GM19467 (cell line): ENCODE measurements around the gene IL17B.

Experiments
- ATAC-seq: cut with Tn5 transposase; IDR thresholded peaks from one replicate; pipeline ENCODE4 v1.9.1; 2021; ENCODE audit warnings: mild to moderate bottlenecking, moderate library complexity; ENCODE audit not compliant: unreplicated experiment

Gene IL17B

GRCh38 chr5:149381261-149381985 lies 2.3 kb upstream of the IL17B start:
- ATAC-seq, result no peak

GRCh38 chr5:149380466-149381121 lies 1.5 kb upstream of the IL17B start:
- no peak for ATAC-seq

- no peak for ATAC-seq
Measured at GRCh38 chr5:149379818-149380374, 804 bp upstream of the IL17B start.

- no peak for ATAC-seq
Measured at GRCh38 chr5:149378241-149378820, 761 bp downstream of the IL17B start.

- no peak for ATAC-seq
Measured at GRCh38 chr5:149376711-149377447, 2.2 kb downstream of the IL17B start.

GRCh38 chr5:149376104-149376503 lies 3.0 kb downstream of the IL17B start:
- ATAC-seq, result no peak

- no peak for ATAC-seq
Measured at GRCh38 chr5:149375434-149375833, 3.7 kb downstream of the IL17B start.

GRCh38 chr5:149374801-149375200 lies 4.3 kb downstream of the IL17B start:
- ATAC-seq, result no peak

- ATAC-seq, result no peak
Measured at GRCh38 chr5:149374303-149374702, 4.8 kb downstream of the IL17B start.

GRCh38 chr5:149372932-149373331 lies 6.2 kb downstream of the IL17B start:
- no peak for ATAC-seq

- ATAC-seq, result no peak
Measured at GRCh38 chr5:149372076-149372795, 6.9 kb downstream of the IL17B start.

- ATAC-seq, result no peak
Measured at GRCh38 chr5:149371296-149371962, 7.7 kb downstream of the IL17B start.

- no peak for ATAC-seq
Measured at GRCh38 chr5:149370878-149371277, 8.2 kb downstream of the IL17B start.

GRCh38 chr5:149367972-149368645 lies 11.0 kb downstream of the IL17B start:
- ATAC-seq, result no peak

- ATAC-seq, result no peak
Measured at GRCh38 chr5:149367249-149367971, 11.7 kb downstream of the IL17B start.

GRCh38 chr5:149366169-149366729 lies 12.8 kb downstream of the IL17B start:
- ATAC-seq, result no peak

- ATAC-seq, result no peak
Measured at GRCh38 chr5:149365418-149365817, 13.7 kb downstream of the IL17B start.

- no peak for ATAC-seq
Measured at GRCh38 chr5:149364719-149365118, 14.4 kb downstream of the IL17B start.
